ENCODE results near the gene PIP5K1C. TPM values are rescaled to one million over a fixed set of nuclear protein-coding genes. Genes with fewer than 3 reads are reported as not detected.
"Not testable (repeated sequence)": the region's sequence is repeated elsewhere in the genome, so short reads cannot be mapped to it uniquely, and the experiment has no call there.

Gene PIP5K1C
- polyA plus RNA-seq, 3 donors, result 19.7 to 30.2 (median 28.9) TPM

DNA sequence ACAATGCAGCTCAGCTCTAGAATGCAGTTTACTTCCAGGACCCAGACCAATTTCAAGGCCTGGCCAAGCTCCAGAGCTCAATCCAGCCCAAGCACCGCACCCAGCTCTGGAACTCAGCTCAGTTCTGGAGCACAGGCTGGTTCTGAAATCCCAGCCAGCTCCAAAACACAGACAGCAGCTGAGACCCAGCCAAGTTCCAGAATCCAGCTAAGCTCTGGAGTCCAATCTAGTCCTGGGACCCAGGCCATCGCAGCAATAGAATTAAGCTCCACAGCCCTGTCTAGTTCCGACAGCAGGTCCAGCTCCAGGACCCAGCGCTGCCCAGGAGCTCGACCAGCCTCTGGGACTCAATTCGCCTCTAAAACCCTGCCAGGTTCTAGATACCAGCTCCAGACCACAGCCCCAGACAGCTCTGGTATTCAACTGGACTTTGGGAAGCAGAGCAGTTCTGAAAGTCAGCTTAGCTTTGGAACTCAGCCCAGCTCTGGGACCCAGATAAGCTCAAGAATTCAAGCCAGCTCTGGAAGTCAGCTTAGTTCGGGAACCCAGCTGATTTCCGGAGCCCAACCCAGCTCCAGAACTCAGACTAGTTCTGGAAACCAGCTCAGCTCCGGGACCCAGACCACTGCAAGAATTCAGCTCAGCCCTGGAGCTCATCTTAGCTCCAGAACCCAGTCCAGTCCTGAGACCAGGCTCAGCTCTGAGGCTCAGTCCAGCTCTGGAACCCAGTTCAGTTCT lies 108.2 kb downstream of the PIP5K1C start:
- DNase-seq (ENCODE audit: extremely low read depth in 1 of 11, low read depth in 9 of 11, low spot score in 4 of 11), result no peak

DNA sequence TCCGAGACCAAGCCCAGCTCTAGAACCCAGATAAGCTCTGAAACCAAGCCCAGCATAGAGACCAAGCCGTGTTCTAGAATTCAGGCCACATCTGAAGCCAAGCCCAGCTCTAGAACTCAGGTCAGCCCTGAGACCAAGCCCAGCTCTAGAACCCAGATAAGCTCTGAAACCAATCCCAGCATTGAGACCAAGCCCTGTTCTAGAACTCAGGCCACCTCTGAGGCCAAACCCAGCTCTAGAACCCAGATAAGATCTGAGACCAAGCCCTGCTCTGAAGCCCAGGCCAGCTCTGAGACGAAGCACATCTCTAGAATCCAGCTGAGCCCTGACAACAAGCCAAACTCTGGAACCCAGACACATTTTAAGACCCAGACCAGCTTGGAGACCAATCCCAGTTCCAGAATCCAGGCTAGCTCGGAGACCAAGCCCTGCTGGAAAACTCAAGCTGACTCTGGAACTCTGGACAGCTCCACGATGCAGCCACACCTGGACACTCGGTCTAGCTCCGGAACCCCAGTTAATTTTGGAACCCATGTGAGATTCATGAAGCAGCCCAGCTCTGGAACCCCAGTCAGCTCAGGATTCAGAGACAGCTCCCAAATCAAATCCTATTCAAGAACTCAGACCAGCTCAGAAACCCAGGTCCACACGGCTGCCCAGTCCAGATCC lies 109.1 kb downstream of the PIP5K1C start:
- DNase-seq (ENCODE audit: extremely low read depth in 1 of 11, low read depth in 9 of 11, low spot score in 4 of 11), result no peak

DNA sequence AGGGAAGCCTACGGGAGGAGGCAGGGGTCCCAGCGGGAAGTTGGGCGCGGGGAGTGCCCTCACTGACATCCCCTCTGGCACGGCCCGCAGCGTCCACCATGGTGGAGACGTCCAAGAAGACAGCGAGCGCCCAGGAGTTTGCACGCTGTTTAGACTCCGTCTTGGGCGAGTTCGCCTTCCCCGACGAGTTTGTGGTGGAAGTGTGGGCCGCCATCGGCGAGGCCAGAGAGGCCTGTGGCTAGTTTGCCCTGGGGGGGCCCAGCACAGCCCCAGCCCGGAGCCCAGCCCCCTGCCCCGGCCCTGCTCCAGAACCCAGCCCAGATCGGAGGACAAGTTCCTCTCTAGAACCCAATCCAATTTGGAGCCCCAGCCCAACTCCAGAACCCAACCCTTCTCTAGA lies 110.3 kb downstream of the PIP5K1C start:
- DNase-seq (ENCODE audit: extremely low read depth in 1 of 11, low read depth in 9 of 11, low spot score in 4 of 11), result no peak

DNA sequence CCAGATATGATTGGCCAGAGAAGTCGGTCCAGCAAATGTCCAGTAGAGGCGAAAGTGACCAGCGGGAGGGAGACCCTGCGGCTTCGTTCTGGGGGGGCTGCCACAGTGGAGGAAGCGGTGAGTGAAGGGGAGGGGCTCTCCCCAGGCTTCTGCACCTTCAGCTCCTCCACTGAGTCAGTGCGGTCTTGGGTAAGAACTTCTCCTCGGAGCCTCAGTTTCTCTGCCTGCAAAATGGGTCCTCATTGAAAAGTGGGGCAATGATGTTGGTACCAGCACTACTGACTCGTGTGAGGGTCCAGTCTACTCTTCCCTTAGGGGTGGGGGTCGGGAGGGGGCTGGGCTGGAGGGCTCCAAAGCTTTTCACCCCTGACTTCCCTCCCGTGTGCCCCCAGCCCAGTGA lies 110.8 kb downstream of the PIP5K1C start:
- no peak for DNase-seq (ENCODE audit: extremely low read depth in 1 of 11, low read depth in 9 of 11, low spot score in 4 of 11)

DNA sequence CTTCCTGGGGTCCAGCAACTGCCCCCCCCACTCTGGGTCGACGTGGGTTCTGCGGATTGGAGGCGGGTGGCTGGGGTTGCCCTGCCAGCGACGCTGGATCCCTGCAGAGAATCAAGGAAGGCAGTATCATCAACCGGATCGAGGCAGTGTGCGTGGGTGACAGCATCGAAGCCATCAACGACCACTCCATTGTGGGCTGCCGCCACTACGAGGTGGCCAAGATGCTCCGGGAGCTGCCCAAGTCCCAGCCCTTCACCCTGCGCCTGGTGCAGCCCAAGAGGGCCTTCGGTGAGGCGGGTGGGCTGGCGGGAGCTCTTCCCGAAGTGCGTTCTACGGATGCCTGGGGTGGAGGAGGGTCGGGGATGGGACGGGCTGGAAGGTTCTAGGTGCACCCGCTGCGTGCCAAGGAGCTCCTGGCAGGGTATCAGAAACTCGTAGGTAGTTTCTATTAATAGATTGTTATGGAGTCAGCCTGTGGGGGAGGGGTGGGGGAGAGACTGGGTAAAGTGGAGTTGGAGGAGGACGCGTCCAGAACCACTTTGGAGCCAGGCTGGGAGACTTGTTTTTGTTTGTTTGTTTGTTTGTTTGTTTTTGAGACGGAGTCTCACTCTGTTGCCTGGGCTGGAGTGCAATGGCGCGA lies 113.4 kb downstream of the PIP5K1C start:
- DNase-seq (ENCODE audit: extremely low read depth in 1 of 11, low read depth in 9 of 11, low spot score in 4 of 11), result no peak

DNA sequence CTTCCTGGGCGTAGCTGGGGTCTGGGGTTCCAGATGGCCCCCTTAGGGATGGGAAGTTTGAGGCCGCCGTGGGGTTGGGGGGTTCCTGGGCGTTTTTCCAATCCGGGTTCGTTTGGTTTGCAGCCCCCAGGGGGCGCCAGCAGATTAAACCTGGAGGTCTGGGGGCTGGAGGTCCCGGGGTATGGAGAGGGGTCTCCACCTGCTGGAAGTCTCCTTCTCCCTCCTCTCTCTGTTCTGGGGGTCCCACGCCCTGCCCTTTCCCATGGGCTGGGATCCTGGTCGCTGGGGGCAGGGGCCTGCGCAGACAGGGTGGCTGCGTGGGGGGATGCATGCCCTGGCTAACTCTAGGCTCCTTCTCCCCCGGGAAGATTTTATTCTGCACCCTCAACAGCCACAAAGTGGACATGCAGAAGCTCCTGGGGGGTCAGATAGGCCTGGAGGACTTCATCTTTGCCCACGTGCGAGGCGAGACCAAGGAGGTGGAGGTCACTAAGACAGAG lies 114.1 kb downstream of the PIP5K1C start:
- DNase-seq (ENCODE audit: extremely low read depth in 1 of 11, low read depth in 9 of 11, low spot score in 4 of 11), result no peak

DNA sequence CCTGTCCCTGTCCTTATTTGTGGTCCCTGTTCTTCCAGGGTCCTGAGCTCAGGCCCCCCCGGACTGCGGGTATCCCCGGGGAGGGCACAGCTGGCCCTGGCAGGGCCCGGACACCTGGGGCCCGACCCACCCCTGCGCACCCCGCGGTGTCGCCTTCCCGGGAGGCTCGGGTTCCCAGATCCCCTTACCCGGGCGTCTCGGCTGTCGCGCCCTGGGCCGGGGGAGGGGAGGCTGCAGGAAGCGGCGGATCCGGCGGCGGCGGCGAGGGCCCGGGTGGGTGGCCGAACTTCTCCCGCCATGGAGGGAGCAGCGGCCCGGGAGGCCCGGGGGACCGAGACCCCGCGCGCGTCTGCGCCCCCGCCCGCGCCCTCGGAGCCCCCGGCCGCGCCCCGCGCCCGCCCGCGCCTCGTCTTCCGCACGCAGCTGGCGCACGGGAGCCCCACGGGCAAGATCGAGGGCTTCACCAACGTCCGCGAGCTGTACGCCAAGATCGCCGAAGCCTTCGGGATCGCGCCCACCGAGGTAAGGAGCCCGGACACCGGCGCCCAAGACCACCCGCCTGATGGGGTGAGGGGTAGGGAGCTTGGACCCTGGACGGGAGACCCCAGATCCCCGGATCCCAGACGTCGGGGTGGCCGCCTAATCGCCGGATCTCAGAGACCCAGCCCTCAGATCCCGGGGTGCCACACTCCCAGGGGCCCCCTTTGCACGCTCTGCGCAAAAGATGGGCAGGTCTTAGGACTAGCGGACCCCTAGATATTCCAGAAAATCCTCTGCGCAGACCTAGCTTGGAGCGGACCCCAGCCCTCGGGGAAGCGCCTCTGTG lies 114.8 kb downstream of the PIP5K1C start, which contains the start of gene GIPC3:
Gene GIPC3 (plus strand): TSS at position 178 of the 826 bp plus-strand sequence. CDS start 120 bp downstream, at position 298.
- no peak for DNase-seq (ENCODE audit: extremely low read depth in 1 of 11, low read depth in 9 of 11, low spot score in 4 of 11)

DNA sequence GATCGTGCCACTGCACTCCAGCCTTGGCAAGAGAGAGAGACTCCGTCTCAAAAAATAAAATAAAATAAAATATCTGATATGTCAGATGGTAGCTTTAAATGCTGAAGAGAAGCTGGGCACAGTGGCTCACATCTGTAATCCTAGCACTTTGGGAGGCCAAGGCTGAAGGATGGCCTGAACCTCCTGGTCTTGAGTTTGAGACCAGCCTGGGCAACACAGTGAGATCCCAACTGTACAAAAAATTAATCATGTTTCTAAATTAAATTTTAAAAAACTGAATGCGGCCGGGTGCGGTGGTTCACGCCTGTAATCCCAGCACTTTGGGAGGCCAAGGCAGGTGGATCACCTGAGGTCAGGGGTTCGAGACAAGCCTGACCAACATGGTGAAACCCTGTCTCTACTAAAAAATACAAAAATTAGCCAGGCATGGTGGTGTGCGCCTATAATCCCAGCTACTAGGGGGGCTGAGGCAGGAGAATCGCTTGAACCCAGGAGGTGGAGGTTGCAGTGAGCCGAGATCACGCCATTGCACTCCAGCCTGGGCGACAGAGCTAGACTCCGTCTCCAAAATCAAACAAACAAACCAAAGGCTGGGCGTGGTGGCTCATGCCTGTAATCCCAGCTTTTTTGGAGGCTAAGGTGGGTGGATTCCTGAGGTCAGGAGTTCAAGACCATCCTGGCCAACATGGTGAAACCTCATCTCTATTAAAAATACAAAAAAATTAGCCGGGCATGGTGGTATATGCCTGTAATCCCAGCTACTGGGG lies 116.0 kb downstream of the PIP5K1C start:
- not testable (repeated sequence) for DNase-seq (ENCODE audit: extremely low read depth in 1 of 11, low read depth in 9 of 11, low spot score in 4 of 11)

DNA sequence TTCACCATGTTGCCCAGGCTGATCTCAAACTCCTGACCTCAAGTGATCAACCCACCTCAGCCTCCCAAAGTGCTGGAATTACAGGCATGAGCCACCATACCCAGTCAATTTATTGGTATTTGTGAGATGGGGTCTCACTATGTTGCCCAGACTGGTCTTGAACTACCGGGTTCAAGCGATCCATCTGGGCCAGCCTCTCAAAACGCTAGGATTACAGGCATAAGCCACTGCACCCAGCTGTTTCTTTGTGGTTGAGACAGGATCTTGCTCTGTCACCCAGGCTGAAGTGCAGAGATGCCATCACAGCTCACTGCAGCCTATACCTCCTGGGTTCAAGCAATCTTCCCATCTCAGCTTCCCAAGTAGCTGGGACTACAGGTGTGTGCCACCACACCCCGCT lies 118.5 kb downstream of the PIP5K1C start:
- not testable (repeated sequence) for DNase-seq (ENCODE audit: extremely low read depth in 1 of 11, low read depth in 9 of 11, low spot score in 4 of 11)

Other genes with a start within 250 kb of the PIP5K1C start
- 100 to 1,000 TPM; 440 to 614 (median 522) TPM for gene SMIM24, start 219.9 kb downstream of the PIP5K1C start, polyA plus RNA-seq (ENCODE audit: insufficient read length in 3 of 3)
- gene SMIM44, start 217.0 kb downstream of the PIP5K1C start, polyA plus RNA-seq (ENCODE audit: insufficient read length in 3 of 3), result under 1 TPM in 2 of 3 donors, not detected in 1; 0.22 to 0.74 TPM
- gene DOHH, start 199.8 kb downstream of the PIP5K1C start, polyA plus RNA-seq (ENCODE audit: insufficient read length in 3 of 3), result 10 to 100 TPM in 1 of 3 donors, 1 to 10 TPM in 2; 5.4 to 11.8 (median 9.6) TPM
- gene FZR1, start 194.2 kb downstream of the PIP5K1C start, polyA plus RNA-seq (ENCODE audit: insufficient read length in 3 of 3), result 10 to 100 TPM; 41.8 to 65.0 (median 55.1) TPM
- gene TEKTIP1, start 161.3 kb downstream of the PIP5K1C start, polyA plus RNA-seq (ENCODE audit: insufficient read length in 3 of 3), result 10 to 100 TPM in 1 of 3 donors, 1 to 10 TPM in 2; 3.3 to 10.7 (median 6.5) TPM
- gene MFSD12, start 142.9 kb downstream of the PIP5K1C start, polyA plus RNA-seq (ENCODE audit: insufficient read length in 3 of 3), result 10 to 100 TPM; 44.0 to 93.7 (median 60.7) TPM
- gene HMG20B, start 127.5 kb downstream of the PIP5K1C start, polyA plus RNA-seq (ENCODE audit: insufficient read length in 3 of 3), result 10 to 100 TPM; 67.6 to 94.6 (median 91.9) TPM
- gene GIPC3, start 115.0 kb downstream of the PIP5K1C start, polyA plus RNA-seq (ENCODE audit: insufficient read length in 3 of 3), result 1 to 10 TPM; 3.1 to 3.8 (median 3.6) TPM
- gene TBXA2R, start 93.6 kb downstream of the PIP5K1C start, polyA plus RNA-seq (ENCODE audit: insufficient read length in 3 of 3), result 1 to 10 TPM; 2.2 to 4.2 (median 3.5) TPM
- gene CACTIN, start 73.7 kb downstream of the PIP5K1C start, polyA plus RNA-seq (ENCODE audit: insufficient read length in 3 of 3), result 10 to 100 TPM; 17.5 to 30.8 (median 28.9) TPM
- 10 to 100 TPM in 2 of 3 donors, 1 to 10 TPM in 1; 8.3 to 14.8 (median 11.1) TPM for gene TJP3, start 7.9 kb upstream of the PIP5K1C start, polyA plus RNA-seq (ENCODE audit: insufficient read length in 3 of 3)
- gene APBA3, start 61.2 kb upstream of the PIP5K1C start, polyA plus RNA-seq (ENCODE audit: insufficient read length in 3 of 3), result 10 to 100 TPM; 11.7 to 21.0 (median 18.5) TPM
- gene MRPL54, start 62.2 kb upstream of the PIP5K1C start, polyA plus RNA-seq (ENCODE audit: insufficient read length in 3 of 3), result 10 to 100 TPM; 26.4 to 46.6 (median 42.0) TPM
- gene RAX2, start 71.8 kb upstream of the PIP5K1C start, polyA plus RNA-seq (ENCODE audit: insufficient read length in 3 of 3), result not detected
- 1 to 10 TPM in 1 of 3 donors, under 1 TPM in 2; 0.88 to 1.9 (median 0.90) TPM for gene MATK, start 85.9 kb upstream of the PIP5K1C start, polyA plus RNA-seq (ENCODE audit: insufficient read length in 3 of 3)
- 1 to 10 TPM; 2.3 to 3.6 (median 3.2) TPM for gene ZFR2, start 168.6 kb upstream of the PIP5K1C start, polyA plus RNA-seq (ENCODE audit: insufficient read length in 3 of 3)
- gene ATCAY, start 180.2 kb upstream of the PIP5K1C start, polyA plus RNA-seq (ENCODE audit: insufficient read length in 3 of 3), result under 1 TPM; 0.33 to 0.51 (median 0.39) TPM
- gene NMRK2, start 232.6 kb upstream of the PIP5K1C start, polyA plus RNA-seq (ENCODE audit: insufficient read length in 3 of 3), result not detected

All from renal cortex interstitium (tissue), 11 donors.